ENCODE results near the gene DDX10.

DNA sequence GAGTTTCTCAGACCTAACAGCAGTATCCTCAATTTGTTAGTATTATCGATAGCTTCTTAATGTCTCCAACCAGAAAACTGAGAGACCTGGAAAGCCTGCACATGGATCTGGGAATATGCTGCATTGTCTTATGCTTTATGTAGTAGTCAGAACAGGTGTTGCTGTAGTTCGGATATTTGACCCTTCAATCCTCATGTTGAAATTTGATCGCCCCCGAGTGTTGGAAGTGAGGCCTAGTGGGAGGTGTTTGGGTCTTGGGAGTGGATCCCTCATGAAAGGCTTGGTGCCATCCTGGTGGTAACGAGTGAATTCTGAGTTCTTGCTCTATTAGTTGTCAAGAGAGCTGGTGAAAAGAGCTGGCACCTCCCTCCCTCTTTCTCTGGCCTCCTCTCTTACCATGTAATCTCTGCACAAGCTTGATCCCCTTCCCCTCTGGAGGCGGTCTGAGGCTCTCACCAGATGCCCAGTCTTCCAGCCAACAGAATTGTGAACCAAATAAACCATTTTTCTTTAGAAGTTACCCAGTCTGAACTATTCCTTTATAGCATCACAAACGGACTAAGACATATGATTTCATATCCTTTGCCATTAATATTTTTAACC lies 227.1 kb downstream of the DDX10 start:
- TF ChIP-seq CTCF (IDR thresholded peaks at IDR 0.05; ENCODE audit: control extremely low read depth in 1 of 3, insufficient read depth in 1 of 3, low read depth in 1 of 3, low read length in 3 of 3) (no peak), POLR2A (IDR thresholded peaks at IDR 0.05; ENCODE audit: control extremely low read depth in 1 of 2, low read depth in 2 of 2, low read length in 2 of 2) (no peak), TAF1 (IDR thresholded peaks at IDR 0.05; ENCODE audit: low read depth, low read length) (no peak)

Measured in H1 (cell line).